HG02798 (cell line): ENCODE results near the gene NECTIN1.
A peak's percentile ranks its signal among the peaks of the same experiment; 100 is the strongest.

Experiments used
- ATAC-seq: cut with Tn5 transposase; IDR thresholded peaks from one replicate; pipeline ENCODE4 v1.9.1; 2021; ENCODE audit warnings: mild to moderate bottlenecking; ENCODE audit not compliant: unreplicated experiment, poor library complexity

The NECTIN1 gene

GRCh38 chr11:119680541-119681360 is 48.2 kb downstream of the NECTIN1 start:
- ATAC-seq = no peak

GRCh38 chr11:119679346-119679745 is 49.7 kb downstream of the NECTIN1 start:
- no peak for ATAC-seq

- no peak for ATAC-seq
Measured at GRCh38 chr11:119678351-119678750, 50.6 kb downstream of the NECTIN1 start.

- no peak for ATAC-seq
Measured at GRCh38 chr11:119677840-119678239, 51.2 kb downstream of the NECTIN1 start.

GRCh38 chr11:119676461-119677020 is 52.5 kb downstream of the NECTIN1 start:
- no peak for ATAC-seq

- ATAC-seq = peak; percentile 92
Measured at GRCh38 chr11:119673759-119674336, 55.2 kb downstream of the NECTIN1 start.

GRCh38 chr11:119673052-119673758 is 55.8 kb downstream of the NECTIN1 start:
- ATAC-seq = no peak

- ATAC-seq = no peak
Measured at GRCh38 chr11:119672597-119672996, 56.4 kb downstream of the NECTIN1 start.

GRCh38 chr11:119671561-119672015 is 57.4 kb downstream of the NECTIN1 start:
- no peak for ATAC-seq

- ATAC-seq = no peak
Measured at GRCh38 chr11:119671051-119671450, 57.9 kb downstream of the NECTIN1 start.

- ATAC-seq = no peak
Measured at GRCh38 chr11:119669487-119669886, 59.5 kb downstream of the NECTIN1 start.

- ATAC-seq = no peak
Measured at GRCh38 chr11:119668676-119669075, 60.3 kb downstream of the NECTIN1 start.

GRCh38 chr11:119666463-119667131 is 62.4 kb downstream of the NECTIN1 start:
- ATAC-seq = peak; percentile 86

GRCh38 chr11:119666061-119666460 is 62.9 kb downstream of the NECTIN1 start:
- ATAC-seq = no peak

GRCh38 chr11:119664701-119665420 is 64.1 kb downstream of the NECTIN1 start:
- ATAC-seq = no peak

- no peak for ATAC-seq
Measured at GRCh38 chr11:119664063-119664572, 64.9 kb downstream of the NECTIN1 start.

- ATAC-seq = no peak
Measured at GRCh38 chr11:119663279-119663678, 65.7 kb downstream of the NECTIN1 start.

- no peak for ATAC-seq
Measured at GRCh38 chr11:119661226-119661625, 67.8 kb downstream of the NECTIN1 start.

GRCh38 chr11:119659971-119660723 is 68.9 kb downstream of the NECTIN1 start:
- ATAC-seq = no peak
